ENCODE data around the gene KRT23.

GRCh38 chr17:40944531-40944930 lies 7.1 kb upstream of the KRT23 start:
- no peak for TF ChIP-seq CTCF (IDR thresholded peaks at IDR 0.05 in 2 of 3, conservative IDR thresholded peaks at IDR 0.05 in 1 of 3; ENCODE audit: borderline replicate concordance in 1 of 3, insufficient read depth in 1 of 3, low read depth in 2 of 3, low read length in 2 of 3)
- TF ChIP-seq POLR2A (IDR thresholded peaks at IDR 0.05; ENCODE audit: borderline replicate concordance, extremely low read depth, insufficient read depth, insufficient read length), result no peak

Data from HCT116 (cell line).